A549 (cell line): Measurements from ENCODE around the gene POLR3GL.

Source experiments
- CTCF ChIP-seq: fragments of >200 bp; sonication (Bioruptor Twin); formaldehyde crosslinking; IDR thresholded peaks from 3 replicates; pipeline ENCODE4 v1.5.1; 2016
- HMGXB4 ChIP-seq: fragments of 250-450 bp; sonication (Bioruptor Pico); IDR thresholded peaks from 2 replicates; pipeline ENCODE4 v1.5.0; 2021; ENCODE audit warnings: mild to moderate bottlenecking, moderate library complexity, borderline replicate concordance
- HOXB13 ChIP-seq: fragments of 250-450 bp; sonication (Bioruptor Pico); IDR thresholded peaks from 2 replicates; pipeline ENCODE4 v1.5.0; 2020; ENCODE audit warnings: low read depth, mild to moderate bottlenecking, moderate library complexity
- KDM1A ChIP-seq: fragments of 200-600 bp; sonication (generic); IDR thresholded peaks from 2 replicates; pipeline ENCODE4 v1.6.1; 2016; ENCODE audit warnings: low read depth, mild to moderate bottlenecking
- POLR2A ChIP-seq: IDR thresholded peaks from 2 replicates; pipeline ENCODE4 v1.6.1; 2012; ENCODE audit warnings: mild to moderate bottlenecking, low read length
- SMC3 ChIP-seq: fragments of >200 bp; sonication (Bioruptor Twin); formaldehyde crosslinking; IDR thresholded peaks from 3 replicates; pipeline ENCODE4 v1.6.1; 2018; ENCODE audit warnings: inconsistent platforms

GRCh38 chr1:145983960-145984830 lies 19.7 kb downstream of the POLR3GL start:
- TF ChIP-seq KDM1A (no peak), SMC3 (no peak), HOXB13 (no peak), HMGXB4 (CRISPR knock-in tag) (no peak), CTCF (no peak), POLR2A (no peak)
